ENCODE measurements around the gene FBXO38.

FBXO38 gene
- total RNA-seq: 44.6 to 58.9 (median 48.0) reads per million in 3 donors

DNA sequence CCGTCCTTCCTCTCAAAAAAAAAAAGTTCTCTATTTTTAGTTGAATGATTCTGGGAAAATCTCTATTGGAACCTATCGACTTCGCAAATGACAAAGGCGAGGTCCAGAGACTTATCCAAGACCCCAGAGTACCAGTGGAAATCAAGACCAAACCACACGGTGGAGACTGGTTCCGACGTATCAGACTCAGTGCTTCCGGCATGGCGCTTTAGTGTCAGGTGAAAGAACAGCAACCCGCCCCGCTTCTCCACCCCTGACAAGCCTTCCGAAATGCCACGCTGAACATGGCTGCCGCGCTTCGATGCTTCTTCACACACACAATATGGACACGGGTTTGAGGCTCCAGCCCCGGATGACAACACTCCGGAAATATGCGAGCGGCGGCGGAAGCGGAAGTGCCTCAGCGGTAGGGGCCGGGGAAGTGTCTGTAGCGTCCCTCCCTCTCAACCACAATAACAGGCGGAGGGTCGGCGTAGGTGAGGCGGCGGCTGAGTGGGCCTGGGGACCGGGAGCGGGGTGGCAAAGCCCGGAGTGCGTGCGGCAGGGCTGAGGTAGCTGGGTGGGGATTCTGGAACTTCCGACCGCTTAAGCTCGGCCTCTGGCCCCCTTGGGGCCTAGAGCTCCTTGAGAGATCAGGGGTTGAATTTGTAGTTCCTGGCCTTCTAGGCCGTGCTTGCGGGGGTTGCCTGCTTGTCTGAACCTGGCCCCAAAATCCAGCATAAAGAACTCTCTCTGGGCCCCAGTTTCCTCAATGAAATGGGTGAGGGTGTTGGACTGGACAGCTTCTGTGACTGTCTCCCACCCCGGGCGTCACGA, at the start of gene FBXO38:
FBXO38 (plus strand) TSS at position 395 of the 816 bp plus-strand sequence. CDS start 10,819 bp downstream, outside the sequence.
- DNase-seq: peak; percentile 93 to 97 (median 96)
- Histone ChIP-seq H3K9me3 (ENCODE audit: control insufficient read depth, low read length) (no peaks in the 10 kb centered on the region), H3K4me1 (ENCODE audit: control insufficient read depth, insufficient read depth, low read length, poor library complexity, severe bottlenecking) (peaks cover 16% of the 10 kb centered on the region), H3K4me3 (ENCODE audit: insufficient read depth, low read depth, low read length, poor library complexity, severe bottlenecking) (peak within 1 kb of the TSS; percentile 71), H3K27me3 (replicated peaks; ENCODE audit: control insufficient read depth, insufficient read depth, low read length, poor library complexity, severe bottlenecking) (no peaks in the 10 kb centered on the region), H3K36me3 (ENCODE audit: control insufficient read depth, insufficient read depth, low read length) (no peaks in the 10 kb centered on the region), H3K27ac (ENCODE audit: insufficient read depth, low read length, poor library complexity, severe bottlenecking) (peak within 1 kb of the TSS; percentile 96)

- no peaks in the 10 kb centered on the region for H3K36me3 ChIP-seq (ENCODE audit: control insufficient read depth, insufficient read depth, low read length)
- DNase-seq: no peak
Observed at GRCh38 chr5:148335259-148335658, 48.5 kb upstream of the FBXO38 start, which contains the start of gene SPINK9. Gene SPINK9, plus strand, starts transcription at chr5:148335559. Its CDS starts 55 bp downstream, at chr5:148335614.

GRCh38 chr5:148336704-148337435, 46.9 kb upstream of the FBXO38 start:
- no peak for DNase-seq
- H3K27ac ChIP-seq (ENCODE audit: insufficient read depth, low read length, poor library complexity, severe bottlenecking): no peak overlapping the region

More at GRCh38 chr5:148335259-148335658, 48.5 kb upstream of the FBXO38 start, which contains the start of gene SPINK9:
- Histone ChIP-seq H3K4me1 (ENCODE audit: control insufficient read depth, insufficient read depth, low read length, poor library complexity, severe bottlenecking) (no peaks in the 10 kb centered on the region), H3K27me3 (replicated peaks; ENCODE audit: control insufficient read depth, insufficient read depth, low read length, poor library complexity, severe bottlenecking) (no peaks in the 10 kb centered on the region), H3K9me3 (ENCODE audit: control insufficient read depth, low read length) (no peaks in the 10 kb centered on the region), H3K27ac (ENCODE audit: insufficient read depth, low read length, poor library complexity, severe bottlenecking) (no peak within 1 kb of the TSS), H3K4me3 (ENCODE audit: insufficient read depth, low read depth, low read length, poor library complexity, severe bottlenecking) (no peak within 1 kb of the TSS)

DNA sequence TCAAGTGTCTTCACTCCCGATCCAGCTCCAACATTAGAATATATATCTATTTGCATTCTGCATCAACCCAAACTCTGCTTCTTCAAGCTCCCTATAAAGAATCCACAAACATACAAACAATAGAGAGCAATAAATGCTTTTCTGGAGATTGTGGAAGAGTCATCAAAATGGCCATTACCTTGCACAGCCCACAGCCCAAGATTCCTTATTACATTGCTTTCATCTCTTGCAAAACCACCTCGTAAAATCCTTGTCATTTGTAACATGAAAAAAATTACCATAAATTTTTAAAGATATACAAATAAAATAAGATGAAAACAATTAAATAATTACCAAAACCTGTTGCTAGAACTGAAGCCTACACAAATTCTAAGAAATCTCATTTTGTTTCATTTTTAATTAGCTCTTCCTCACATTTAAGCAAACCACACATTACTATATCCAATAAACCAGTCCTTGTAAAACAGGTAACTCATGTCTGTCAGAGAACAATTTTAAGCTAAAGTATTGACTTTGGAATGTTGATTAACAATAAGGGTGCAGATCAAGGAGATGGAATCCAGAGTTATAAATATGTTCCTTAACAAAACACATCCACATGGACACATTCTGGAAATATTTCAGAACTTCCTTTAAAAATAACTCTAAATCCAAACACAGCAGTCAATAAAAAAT, 41.2 kb upstream of the FBXO38 start:
- H3K36me3 ChIP-seq (ENCODE audit: control insufficient read depth, insufficient read depth, low read length): no peaks in the 10 kb centered on the region

More at GRCh38 chr5:148336704-148337435, 46.9 kb upstream of the FBXO38 start:
- Histone ChIP-seq H3K36me3 (ENCODE audit: control insufficient read depth, insufficient read depth, low read length) (no peaks in the 10 kb centered on the region), H3K27me3 (replicated peaks; ENCODE audit: control insufficient read depth, insufficient read depth, low read length, poor library complexity, severe bottlenecking) (no peaks in the 10 kb centered on the region), H3K4me1 (ENCODE audit: control insufficient read depth, insufficient read depth, low read length, poor library complexity, severe bottlenecking) (no peaks in the 10 kb centered on the region), H3K9me3 (ENCODE audit: control insufficient read depth, low read length) (no peaks in the 10 kb centered on the region), H3K4me3 (ENCODE audit: insufficient read depth, low read depth, low read length, poor library complexity, severe bottlenecking) (no peak overlapping the region)

DNA sequence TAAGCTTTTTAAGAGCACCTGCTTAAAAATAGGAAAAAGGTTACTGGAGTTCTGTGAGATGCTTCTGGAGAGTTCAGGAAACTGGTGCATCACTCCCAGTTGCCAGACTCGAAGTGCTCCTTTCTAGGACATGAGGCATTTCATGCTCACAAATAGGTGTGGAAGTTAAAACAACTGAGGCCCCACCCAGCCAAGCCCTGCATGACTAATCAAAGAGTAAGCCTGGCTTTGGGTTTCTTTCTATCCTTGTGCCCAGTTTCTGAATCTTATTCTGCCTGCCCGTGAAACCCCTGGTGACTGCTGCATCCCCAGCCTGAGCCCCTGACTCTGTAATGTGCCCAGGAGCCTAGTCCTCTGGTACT, 40.7 kb upstream of the FBXO38 start:
- DNase-seq: no peak

More for the DNA sequence above, 41.2 kb upstream of the FBXO38 start:
- H3K4me3 ChIP-seq (ENCODE audit: insufficient read depth, low read depth, low read length, poor library complexity, severe bottlenecking): no peak overlapping the region
- no peak overlapping the region for H3K27ac ChIP-seq (ENCODE audit: insufficient read depth, low read length, poor library complexity, severe bottlenecking)
- no peaks in the 10 kb centered on the region for H3K4me1 ChIP-seq (ENCODE audit: control insufficient read depth, insufficient read depth, low read length, poor library complexity, severe bottlenecking)
- no peak for DNase-seq
- no peaks in the 10 kb centered on the region for H3K9me3 ChIP-seq (ENCODE audit: control insufficient read depth, low read length)
- H3K27me3 ChIP-seq (replicated peaks; ENCODE audit: control insufficient read depth, insufficient read depth, low read length, poor library complexity, severe bottlenecking): no peaks in the 10 kb centered on the region

GRCh38 chr5:148343603-148344487, 39.9 kb upstream of the FBXO38 start:
- no peak for DNase-seq
- H3K4me1 ChIP-seq (ENCODE audit: control insufficient read depth, insufficient read depth, low read length, poor library complexity, severe bottlenecking): no peaks in the 10 kb centered on the region
- no peak overlapping the region for H3K4me3 ChIP-seq (ENCODE audit: insufficient read depth, low read depth, low read length, poor library complexity, severe bottlenecking)
- H3K27ac ChIP-seq (ENCODE audit: insufficient read depth, low read length, poor library complexity, severe bottlenecking): no peak overlapping the region
- H3K9me3 ChIP-seq (ENCODE audit: control insufficient read depth, low read length): no peaks in the 10 kb centered on the region
- no peaks in the 10 kb centered on the region for H3K27me3 ChIP-seq (replicated peaks; ENCODE audit: control insufficient read depth, insufficient read depth, low read length, poor library complexity, severe bottlenecking)
- no peaks in the 10 kb centered on the region for H3K36me3 ChIP-seq (ENCODE audit: control insufficient read depth, insufficient read depth, low read length)

More for the DNA sequence above, 40.7 kb upstream of the FBXO38 start:
- no peaks in the 10 kb centered on the region for H3K9me3 ChIP-seq (ENCODE audit: control insufficient read depth, low read length)
- no peaks in the 10 kb centered on the region for H3K4me1 ChIP-seq (ENCODE audit: control insufficient read depth, insufficient read depth, low read length, poor library complexity, severe bottlenecking)
- H3K4me3 ChIP-seq (ENCODE audit: insufficient read depth, low read depth, low read length, poor library complexity, severe bottlenecking): no peak overlapping the region
- H3K27me3 ChIP-seq (replicated peaks; ENCODE audit: control insufficient read depth, insufficient read depth, low read length, poor library complexity, severe bottlenecking): no peaks in the 10 kb centered on the region
- no peak overlapping the region for H3K27ac ChIP-seq (ENCODE audit: insufficient read depth, low read length, poor library complexity, severe bottlenecking)
- no peaks in the 10 kb centered on the region for H3K36me3 ChIP-seq (ENCODE audit: control insufficient read depth, insufficient read depth, low read length)

- DNase-seq: no peak
- H3K4me3 ChIP-seq (ENCODE audit: insufficient read depth, low read depth, low read length, poor library complexity, severe bottlenecking): no peak overlapping the region
- H3K4me1 ChIP-seq (ENCODE audit: control insufficient read depth, insufficient read depth, low read length, poor library complexity, severe bottlenecking): no peaks in the 10 kb centered on the region
- no peak overlapping the region for H3K27ac ChIP-seq (ENCODE audit: insufficient read depth, low read length, poor library complexity, severe bottlenecking)
- no peaks in the 10 kb centered on the region for H3K36me3 ChIP-seq (ENCODE audit: control insufficient read depth, insufficient read depth, low read length)
- no peaks in the 10 kb centered on the region for H3K27me3 ChIP-seq (replicated peaks; ENCODE audit: control insufficient read depth, insufficient read depth, low read length, poor library complexity, severe bottlenecking)
- no peaks in the 10 kb centered on the region for H3K9me3 ChIP-seq (ENCODE audit: control insufficient read depth, low read length)
Observed at GRCh38 chr5:148347706-148348105, 36.1 kb upstream of the FBXO38 start.

GRCh38 chr5:148352696-148353095, 31.1 kb upstream of the FBXO38 start:
- DNase-seq: no peak
- Histone ChIP-seq H3K4me3 (ENCODE audit: insufficient read depth, low read depth, low read length, poor library complexity, severe bottlenecking) (no peak overlapping the region), H3K27me3 (replicated peaks; ENCODE audit: control insufficient read depth, insufficient read depth, low read length, poor library complexity, severe bottlenecking) (no peaks in the 10 kb centered on the region), H3K36me3 (ENCODE audit: control insufficient read depth, insufficient read depth, low read length) (no peaks in the 10 kb centered on the region), H3K4me1 (ENCODE audit: control insufficient read depth, insufficient read depth, low read length, poor library complexity, severe bottlenecking) (no peaks in the 10 kb centered on the region), H3K27ac (ENCODE audit: insufficient read depth, low read length, poor library complexity, severe bottlenecking) (no peak overlapping the region), H3K9me3 (ENCODE audit: control insufficient read depth, low read length) (no peaks in the 10 kb centered on the region)

DNA sequence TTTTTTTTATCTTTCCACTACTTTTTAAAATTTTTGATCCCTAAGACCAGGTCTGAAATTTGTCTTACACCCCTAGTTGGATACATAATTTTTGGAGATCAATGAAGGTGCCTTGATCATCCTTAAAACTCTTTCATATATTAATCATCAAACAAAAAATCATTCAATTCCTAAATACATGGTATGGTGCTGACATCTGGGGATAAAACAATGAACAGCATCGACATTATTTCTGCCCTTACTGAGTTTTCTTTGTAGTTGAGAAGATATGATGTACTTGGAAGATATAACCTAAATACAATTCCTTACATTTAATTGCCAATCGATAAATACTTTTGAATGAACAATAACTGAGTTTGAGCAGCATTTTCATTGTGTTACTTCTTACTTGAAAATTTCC, 30.1 kb upstream of the FBXO38 start:
- Histone ChIP-seq H3K27me3 (replicated peaks; ENCODE audit: control insufficient read depth, insufficient read depth, low read length, poor library complexity, severe bottlenecking) (no peaks in the 10 kb centered on the region), H3K4me3 (ENCODE audit: insufficient read depth, low read depth, low read length, poor library complexity, severe bottlenecking) (no peak overlapping the region), H3K36me3 (ENCODE audit: control insufficient read depth, insufficient read depth, low read length) (no peaks in the 10 kb centered on the region), H3K9me3 (ENCODE audit: control insufficient read depth, low read length) (no peaks in the 10 kb centered on the region), H3K4me1 (ENCODE audit: control insufficient read depth, insufficient read depth, low read length, poor library complexity, severe bottlenecking) (no peaks in the 10 kb centered on the region), H3K27ac (ENCODE audit: insufficient read depth, low read length, poor library complexity, severe bottlenecking) (no peak overlapping the region)
- no peak for DNase-seq

Measured in effector memory CD4-positive, alpha-beta T cell (primary cell).